ENCODE results near the gene MAP3K6. TPM values are rescaled to one million over a fixed set of nuclear protein-coding genes. Genes with fewer than 3 reads are reported as not detected.

MAP3K6 gene
- total RNA-seq, 2 experiments from 2014 or later: 8.3 to 9.5 TPM

- DNase-seq: no peak
- CTCF ChIA-PET: interaction anchor here (1.0 to 4.0 kb wide), 6 partner anchors 13 to 292 kb away, joined by 3 to 28 read pairs (median 8); no protein-coding TSS in a partner anchor
Observed at GRCh38 chr1:27314169-27314568, 52.6 kb downstream of the MAP3K6 start.

GRCh38 chr1:27307874-27308598, 58.7 kb downstream of the MAP3K6 start:
- no peak overlapping the region for H3K27ac Mint-ChIP-seq
- ChIA-PET CTCF (interaction anchor here (1.0 to 4.3 kb wide), 8 partner anchors 7 to 205 kb away, joined by 3 to 34 read pairs (median 6); no protein-coding TSS in a partner anchor), POLR2A (interaction anchor here (1.4 kb wide), 1 partner anchor 57 kb away, joined by 3 read pairs; no protein-coding TSS in a partner anchor)
- no peak for TF ChIP-seq CTCF (IDR thresholded peaks at IDR 0.05)
- no peak overlapping the region for H3K4me3 Mint-ChIP-seq
- ATAC-seq (no peak), DNase-seq (no peak)
- H3K9me3 Mint-ChIP-seq: no peaks in the 10 kb centered on the region
- intact Hi-C loops (cut with micrococcal nuclease): no loop called here
- H3K27me3 Mint-ChIP-seq: no peaks in the 10 kb centered on the region
- H3K36me3 Mint-ChIP-seq (ENCODE audit: low read depth): no peaks in the 10 kb centered on the region
- H3K4me1 Mint-ChIP-seq (ENCODE audit: low read depth): no peaks in the 10 kb centered on the region

More at GRCh38 chr1:27314169-27314568, 52.6 kb downstream of the MAP3K6 start:
- intact Hi-C loops (cut with micrococcal nuclease): no loop called here
- POLR2A ChIA-PET: interaction anchor here (0.6 to 1.6 kb wide), 2 partner anchors 14 to 27 kb away, joined by 3 to 4 read pairs; no protein-coding TSS in a partner anchor
- Mint-ChIP-seq H3K9me3 (no peaks in the 10 kb centered on the region), H3K27me3 (no peaks in the 10 kb centered on the region), H3K27ac (no peak overlapping the region), H3K4me3 (no peak overlapping the region), H3K36me3 (ENCODE audit: low read depth) (no peaks in the 10 kb centered on the region), H3K4me1 (ENCODE audit: low read depth) (no peaks in the 10 kb centered on the region)
- no peak for ATAC-seq
- no peak for TF ChIP-seq CTCF (IDR thresholded peaks at IDR 0.05)

- no peak for TF ChIP-seq CTCF (IDR thresholded peaks at IDR 0.05)
- CTCF ChIA-PET: interaction anchor here (1.1 to 4.3 kb wide), 7 partner anchors 8 to 297 kb away, joined by 3 to 34 read pairs (median 3); partner anchors contain the start of gene AHDC1
- DNase-seq: no peak
- intact Hi-C loops (cut with micrococcal nuclease): no loop called here
- Mint-ChIP-seq H3K4me1 (ENCODE audit: low read depth) (no peaks in the 10 kb centered on the region), H3K27ac (no peak overlapping the region), H3K36me3 (ENCODE audit: low read depth) (no peaks in the 10 kb centered on the region), H3K9me3 (no peaks in the 10 kb centered on the region), H3K4me3 (no peak overlapping the region), H3K27me3 (no peaks in the 10 kb centered on the region)
- peak; percentile 27 for ATAC-seq
- POLR2A ChIA-PET: interaction anchor here (0.6 to 1.4 kb wide), 2 partner anchors 58 to 223 kb away, joined by 3 read pairs; no protein-coding TSS in a partner anchor
Observed at GRCh38 chr1:27306892-27307761, 59.6 kb downstream of the MAP3K6 start.

GRCh38 chr1:27306071-27306470, 60.7 kb downstream of the MAP3K6 start:
- H3K9me3 Mint-ChIP-seq: no peaks in the 10 kb centered on the region
- TF ChIP-seq CTCF (IDR thresholded peaks at IDR 0.05): no peak
- ChIA-PET CTCF (interaction anchor here (1.3 to 4.3 kb wide), 3 partner anchors 9 to 260 kb away, joined by 3 to 34 read pairs (median 6); no protein-coding TSS in a partner anchor), POLR2A (no interaction called here)
- H3K36me3 Mint-ChIP-seq (ENCODE audit: low read depth): no peaks in the 10 kb centered on the region
- no peaks in the 10 kb centered on the region for H3K27me3 Mint-ChIP-seq
- no peak overlapping the region for H3K4me3 Mint-ChIP-seq
- no peaks in the 10 kb centered on the region for H3K4me1 Mint-ChIP-seq (ENCODE audit: low read depth)
- intact Hi-C loops (cut with micrococcal nuclease): no loop called here
- ATAC-seq (no peak), DNase-seq (no peak)
- H3K27ac Mint-ChIP-seq: no peak overlapping the region

Other genes starting within 250 kb of the MAP3K6 start
- gene SLC9A1, start 211.8 kb downstream of the MAP3K6 start, total RNA-seq: 10 to 100 TPM; 14.8 to 15.3 TPM
- gene WDTC1, start 132.3 kb downstream of the MAP3K6 start, total RNA-seq: 10 to 100 TPM; 18.0 to 19.0 TPM
- 10 to 100 TPM; 22.0 to 25.4 TPM for gene TMEM222, start 44.8 kb downstream of the MAP3K6 start, total RNA-seq
- gene SYTL1, start 24.9 kb downstream of the MAP3K6 start, total RNA-seq: 10 to 100 TPM; 77.7 to 80.6 TPM
- gene FCN3, start 7.9 kb upstream of the MAP3K6 start, total RNA-seq: not detected
- not detected for gene CD164L2, start 16.4 kb upstream of the MAP3K6 start, total RNA-seq
- gene GPR3, start 25.7 kb upstream of the MAP3K6 start, total RNA-seq: 1 to 10 TPM; 1.1 to 1.7 TPM
- gene WASF2, start 123.2 kb upstream of the MAP3K6 start, total RNA-seq: 100 to 1,000 TPM; 108 to 111 TPM
- 10 to 100 TPM; 26.3 to 27.6 TPM for gene AHDC1, start 237.2 kb upstream of the MAP3K6 start, total RNA-seq

Data from activated CD8-positive, alpha-beta T cell treated with anti-CD3 and anti-CD28 coated beads for 36 hours (primary cell).